H9 (cell line): ENCODE results near the gene IGFBP3. TPM values are rescaled to one million over a fixed set of nuclear protein-coding genes. Genes with fewer than 3 reads are reported as not detected.

Source experiments
- DNase-seq: peaks from one replicate; pipeline ENCODE4 v3.0.0-alpha.2; 2017
- H2AFZ ChIP-seq: one replicate; pipeline ENCODE4 v1.6.1; 2013; ENCODE audit warnings: mild to moderate bottlenecking, low read length, control low read depth, moderate library complexity
- H2AK5ac ChIP-seq: 2 replicates; pipeline ENCODE4 v1.6.1; 2013; ENCODE audit warnings: low read length, control low read depth, mixed read lengths; ENCODE audit not compliant: insufficient read length
- H2BK120ac ChIP-seq: one replicate; pipeline ENCODE4 v1.6.1; 2013; ENCODE audit warnings: low read depth, mild to moderate bottlenecking, low read length, control low read depth, inconsistent platforms; ENCODE audit not compliant: poor library complexity, severe bottlenecking
- H2BK12ac ChIP-seq: 2 replicates; pipeline ENCODE4 v1.6.1; 2013; ENCODE audit warnings: low read length, control low read depth, mixed read lengths, low read depth; ENCODE audit not compliant: insufficient read length
- H2BK15ac ChIP-seq: 2 replicates; pipeline ENCODE4 v1.6.1; 2013; ENCODE audit warnings: low read depth, low read length, control low read depth
- H2BK20ac ChIP-seq: one replicate; pipeline ENCODE4 v1.6.1; 2013; ENCODE audit warnings: low read depth, mild to moderate bottlenecking, low read length, control low read depth, inconsistent platforms; ENCODE audit not compliant: poor library complexity, severe bottlenecking
- H2BK5ac ChIP-seq: 2 replicates; pipeline ENCODE4 v1.6.1; 2013; ENCODE audit warnings: low read length, control low read depth, mixed read lengths; ENCODE audit not compliant: insufficient read length
- H3K14ac ChIP-seq: 2 replicates; pipeline ENCODE4 v1.6.1; 2013; ENCODE audit warnings: low read length, control low read depth; ENCODE audit not compliant: insufficient read depth
- H3K18ac ChIP-seq: 2 replicates; pipeline ENCODE4 v1.6.1; 2013; ENCODE audit warnings: low read depth, mild to moderate bottlenecking, mixed read lengths, low read length, control low read depth; ENCODE audit not compliant: insufficient read length
- H3K23ac ChIP-seq: 2 replicates; pipeline ENCODE4 v1.6.1; 2013; ENCODE audit warnings: low read length, control low read depth, mixed read lengths, low read depth; ENCODE audit not compliant: insufficient read length
- H3K23me2 ChIP-seq: 2 replicates; pipeline ENCODE4 v1.6.1; 2013; ENCODE audit warnings: low read depth, mild to moderate bottlenecking, mixed read lengths, low read length, control low read depth; ENCODE audit not compliant: insufficient read length, poor library complexity, severe bottlenecking
- H3K27ac ChIP-seq: 2 replicates; pipeline ENCODE4 v1.5.1; 2013; ENCODE audit warnings: low read length, control low read depth, mixed read lengths, low read depth; ENCODE audit not compliant: insufficient read length
- H3K27me3 ChIP-seq: 2 replicates; pipeline ENCODE4 v1.6.1; 2013; ENCODE audit warnings: low read length, control low read depth, inconsistent platforms; ENCODE audit not compliant: insufficient read depth
- H3K4ac ChIP-seq: 2 replicates; pipeline ENCODE4 v1.6.1; 2013; ENCODE audit warnings: low read depth, mild to moderate bottlenecking, control low read depth, inconsistent platforms, low read length, moderate library complexity
- H3K4me1 ChIP-seq: 2 replicates; pipeline ENCODE4 v1.6.1; 2013; ENCODE audit warnings: low read length, control low read depth, inconsistent platforms; ENCODE audit not compliant: insufficient read depth
- H3K4me2 ChIP-seq: 2 replicates; pipeline ENCODE4 v1.6.1; 2013; ENCODE audit warnings: low read length, control low read depth, mixed read lengths; ENCODE audit not compliant: insufficient read length, insufficient read depth
- H3K56ac ChIP-seq: 2 replicates; pipeline ENCODE4 v1.6.1; 2013; ENCODE audit warnings: low read depth, mild to moderate bottlenecking, mixed read lengths, low read length, control low read depth; ENCODE audit not compliant: insufficient read length
- H3K79me1 ChIP-seq: 2 replicates; pipeline ENCODE4 v1.6.1; 2013; ENCODE audit warnings: low read depth, mild to moderate bottlenecking, moderate library complexity, low read length, control low read depth, inconsistent platforms; ENCODE audit not compliant: insufficient read depth, poor library complexity, severe bottlenecking
- H3K79me2 ChIP-seq: 2 replicates; pipeline ENCODE4 v1.6.1; 2013; ENCODE audit warnings: low read length, control low read depth, inconsistent platforms; ENCODE audit not compliant: insufficient read depth
- H3K9ac ChIP-seq: 2 replicates; pipeline ENCODE4 v1.6.1; 2013; ENCODE audit warnings: low read length, control low read depth, mixed read lengths; ENCODE audit not compliant: insufficient read length; ENCODE audit errors: extremely low read depth
- H3K9me3 ChIP-seq: one replicate; pipeline ENCODE4 v1.6.1; 2013; ENCODE audit warnings: low read depth, low read length, inconsistent platforms; ENCODE audit not compliant: control insufficient read depth
- H3T11ph ChIP-seq: one replicate; pipeline ENCODE4 v1.6.1; 2013; ENCODE audit warnings: mild to moderate bottlenecking, low read length, control low read depth, inconsistent platforms
- H4K20me1 ChIP-seq: one replicate; pipeline ENCODE4 v1.6.1; 2013; ENCODE audit not compliant: control insufficient read depth, insufficient read length, insufficient read depth
- H4K5ac ChIP-seq: 2 replicates; pipeline ENCODE4 v1.6.1; 2013; ENCODE audit warnings: low read depth, mild to moderate bottlenecking, mixed read lengths, low read length, control low read depth; ENCODE audit not compliant: insufficient read length
- H4K8ac ChIP-seq: replicated peaks from 2 replicates; pipeline ENCODE4 v1.6.1; 2013; ENCODE audit warnings: low read length, control low read depth, mixed read lengths, low read depth; ENCODE audit not compliant: insufficient read length
- H4K91ac ChIP-seq: 2 replicates; pipeline ENCODE4 v1.6.1; 2013; ENCODE audit warnings: low read depth, mild to moderate bottlenecking, moderate library complexity, mixed read lengths, low read length, control low read depth; ENCODE audit not compliant: insufficient read length
- H3K27ac Mint-ChIP-seq, 3 experiments: 2 replicates in 2 of 3; 3 replicates in 1 of 3; pipeline ENCODE4 v1.8.0; 2020 to 2021; ENCODE audit warnings: mixed read lengths in 3 of 3, mild to moderate bottlenecking in 1 of 3, moderate library complexity in 1 of 3
- H3K27me3 Mint-ChIP-seq: 2 replicates; pipeline ENCODE4 v1.8.0; 2021; ENCODE audit warnings: low read depth, mild to moderate bottlenecking, moderate library complexity, mixed read lengths
- H3K36me3 Mint-ChIP-seq, 3 experiments: 2 replicates in 2 of 3; 3 replicates in 1 of 3; pipeline ENCODE4 v1.8.0; 2020 to 2021; ENCODE audit warnings: low read depth in 3 of 3, mixed read lengths in 3 of 3; ENCODE audit not compliant: insufficient read depth in 1 of 3
- H3K4me1 Mint-ChIP-seq, 2 experiments: 2 replicates each; pipeline ENCODE4 v1.8.0; 2020; ENCODE audit warnings: mixed read lengths in 2 of 2
- H3K4me3 Mint-ChIP-seq, 2 experiments: 2 replicates in 1 of 2; 3 replicates in 1 of 2; pipeline ENCODE4 v1.8.0; 2020 to 2021; ENCODE audit warnings: mild to moderate bottlenecking in 2 of 2, mixed read lengths in 2 of 2, moderate library complexity in 1 of 2
- H3K9me3 Mint-ChIP-seq, 2 experiments: 2 replicates in 1 of 2; 3 replicates in 1 of 2; pipeline ENCODE4 v1.8.0; 2020; ENCODE audit warnings: mild to moderate bottlenecking in 2 of 2, mixed read lengths in 2 of 2, moderate library complexity in 1 of 2
- WGBS: extraction: QIAGEN DNeasy Blood & Tissue Kit; methylation state at CpG from one replicate; pipeline ENCODE4 v1.1.7; 2013; ENCODE audit warnings: missing lambda C conversion rate, low lambda C conversion rate, mixed read lengths; ENCODE audit not compliant: insufficient read length; ENCODE audit errors: extremely low coverage; 5-methylcytosine and 5-hydroxymethylcytosine counted together
- total RNA-seq: library from RNA; stranded (reverse); gene quantifications from 2 replicates; pipeline ENCODE4 v1.2.1, GENCODE V29; 2021
- TF ChIP-seq, protein P1 (sequence below): fragments of 200-600 bp; sonication (generic); conservative IDR thresholded peaks from 3 replicates; pipeline ENCODE4 v1.8.0; 2021; ENCODE audit warnings: antibody characterized with exemption, mild to moderate bottlenecking

Gene IGFBP3
- total RNA-seq, 1 experiment from 2014 or later = 10.0 TPM

GRCh38 chr7:45921381-45921698, 268 bp upstream of the IGFBP3 start:
- H3K27me3 ChIP-seq = peaks cover 31% of the 10 kb centered on the region; the same call in 1 of the 2 replicates
- Mint-ChIP-seq H3K36me3 (no peaks in the 10 kb centered on the region; a peak in 1 of 7 replicates), H3K27me3 (peaks cover 74% of the 10 kb centered on the region), H3K27ac (no peak overlapping the region), H3K4me3 (peak overlapping the region; percentile 61 to 76), H3K9me3 (peaks cover 2 to 4% of the 10 kb centered on the region in 2 experiments; a peak in 2 of 5 replicates), H3K4me1 (peaks cover 43 to 52% of the 10 kb centered on the region in 2 experiments)
- no peaks in the 10 kb centered on the region for H3K79me1 ChIP-seq
- no peak overlapping the region for H2AK5ac ChIP-seq
- no peak overlapping the region for H2BK20ac ChIP-seq
- no peaks in the 10 kb centered on the region for H3K9me3 ChIP-seq
- H3K14ac ChIP-seq = no peak overlapping the region
- H3K79me2 ChIP-seq = no peaks in the 10 kb centered on the region
- H3K27ac ChIP-seq = no peak overlapping the region
- H3T11ph ChIP-seq = no peak overlapping the region
- H3K23me2 ChIP-seq = peaks cover 14% of the 10 kb centered on the region
- TF ChIP-seq, protein P1, sequence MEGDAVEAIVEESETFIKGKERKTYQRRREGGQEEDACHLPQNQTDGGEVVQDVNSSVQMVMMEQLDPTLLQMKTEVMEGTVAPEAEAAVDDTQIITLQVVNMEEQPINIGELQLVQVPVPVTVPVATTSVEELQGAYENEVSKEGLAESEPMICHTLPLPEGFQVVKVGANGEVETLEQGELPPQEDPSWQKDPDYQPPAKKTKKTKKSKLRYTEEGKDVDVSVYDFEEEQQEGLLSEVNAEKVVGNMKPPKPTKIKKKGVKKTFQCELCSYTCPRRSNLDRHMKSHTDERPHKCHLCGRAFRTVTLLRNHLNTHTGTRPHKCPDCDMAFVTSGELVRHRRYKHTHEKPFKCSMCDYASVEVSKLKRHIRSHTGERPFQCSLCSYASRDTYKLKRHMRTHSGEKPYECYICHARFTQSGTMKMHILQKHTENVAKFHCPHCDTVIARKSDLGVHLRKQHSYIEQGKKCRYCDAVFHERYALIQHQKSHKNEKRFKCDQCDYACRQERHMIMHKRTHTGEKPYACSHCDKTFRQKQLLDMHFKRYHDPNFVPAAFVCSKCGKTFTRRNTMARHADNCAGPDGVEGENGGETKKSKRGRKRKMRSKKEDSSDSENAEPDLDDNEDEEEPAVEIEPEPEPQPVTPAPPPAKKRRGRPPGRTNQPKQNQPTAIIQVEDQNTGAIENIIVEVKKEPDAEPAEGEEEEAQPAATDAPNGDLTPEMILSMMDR = no peak
- H3K4ac ChIP-seq = no peak overlapping the region
- H2BK15ac ChIP-seq = no peak overlapping the region
- no peak overlapping the region for H4K5ac ChIP-seq
- peak overlapping the region; percentile 71 for H3K4me2 ChIP-seq
- WGBS = no CpG with 5 or more reads among the region's 31 CpGs
- no peak overlapping the region for H2BK12ac ChIP-seq
- no peak overlapping the region for H4K8ac ChIP-seq
- H3K18ac ChIP-seq = no peak overlapping the region
- no peak overlapping the region for H3K23ac ChIP-seq
- H2AFZ ChIP-seq = no peak overlapping the region
- no peaks in the 10 kb centered on the region for H4K20me1 ChIP-seq
- H2BK120ac ChIP-seq = no peak overlapping the region
- H3K56ac ChIP-seq = no peak overlapping the region
- no peak overlapping the region for H3K9ac ChIP-seq
- no peak for DNase-seq
- no peak overlapping the region for H4K91ac ChIP-seq
- peaks cover 5% of the 10 kb centered on the region; the same call in 1 of the 2 replicates for H3K4me1 ChIP-seq
- H2BK5ac ChIP-seq = no peak overlapping the region
